Astrocyte (in vitro differentiated cells and primary cell): ENCODE measurements around the gene SPATA6.

ENCODE experiments used
- CTCF ChIP-seq: IDR thresholded peaks from 2 replicates; pipeline ENCODE4 v1.5.1; 2011; ENCODE audit warnings: low read depth, mild to moderate bottlenecking, inconsistent platforms, low read length, moderate library complexity; ENCODE audit not compliant: insufficient read depth
- EZH2 ChIP-seq: IDR thresholded peaks from 2 replicates; pipeline ENCODE4 v1.6.1; 2012; ENCODE audit warnings: mild to moderate bottlenecking, low read length, inconsistent platforms; ENCODE audit not compliant: insufficient read depth

- TF ChIP-seq CTCF (no peak), EZH2 (no peak)
Measured at GRCh38 chr1:48500541-48501450, 28.8 kb upstream of the SPATA6 start.
